Activated CD4-positive, alpha-beta memory T cell treated with anti-CD3 and anti-CD28 coated beads for 36 hours (primary cell): ENCODE measurements around the gene TEX53. TPM values are rescaled to one million over a fixed set of nuclear protein-coding genes. Genes with fewer than 3 reads are reported as not detected.

Experiments used
- CTCF ChIA-PET: fragments of 350-600 bp; sonication (Branson Sonifier 250); formaldehyde crosslinking; loops from one replicate; lab custom pipeline; 2021; ENCODE audit warnings: antibody characterized with exemption, inconsistent platforms; lab: Charles Lee
- POLR2A ChIA-PET: fragments of 350-600 bp; sonication (Branson Sonifier 250); formaldehyde crosslinking; loops from one replicate; lab custom pipeline; 2021; ENCODE audit warnings: antibody characterized with exemption; lab: Charles Lee
- DNase-seq: peaks from one replicate; pipeline ENCODE4 v3.0.0-alpha.2; 2020
- H3K27ac Mint-ChIP-seq: one replicate; pipeline ENCODE4 v1.8.0; 2021; ENCODE audit warnings: mixed read lengths
- H3K27me3 Mint-ChIP-seq: one replicate; pipeline ENCODE4 v1.8.0; 2021; ENCODE audit warnings: mixed read lengths
- H3K36me3 Mint-ChIP-seq: one replicate; pipeline ENCODE4 v1.8.0; 2021; ENCODE audit warnings: mixed read lengths
- H3K4me1 Mint-ChIP-seq: one replicate; pipeline ENCODE4 v1.8.0; 2021; ENCODE audit warnings: low read depth, mixed read lengths
- H3K4me3 Mint-ChIP-seq: one replicate; pipeline ENCODE4 v1.8.0; 2021; ENCODE audit warnings: mild to moderate bottlenecking, mixed read lengths
- H3K9me3 Mint-ChIP-seq: one replicate; pipeline ENCODE4 v1.8.0; 2021; ENCODE audit warnings: mixed read lengths
- intact Hi-C: fragments of 100-400 bp; cut with micrococcal nuclease; formaldehyde crosslinking; loops from one replicate; pipeline ENCODE4 v1.15.1; 2023
- total RNA-seq, 2 experiments: library from RNA; stranded (reverse); gene quantifications; one replicate each; pipeline ENCODE4 v1.2.3, GENCODE V29; 2021

TEX53 gene
- total RNA-seq, 2 experiments from 2014 or later, result not detected

- no peak for DNase-seq
- H3K27ac Mint-ChIP-seq, result no peak overlapping the region
- POLR2A ChIA-PET, result no interaction called here
- no peaks in the 10 kb centered on the region for H3K9me3 Mint-ChIP-seq
- intact Hi-C loops, result no loop called here
- H3K4me1 Mint-ChIP-seq, result peaks cover 5% of the 10 kb centered on the region
- peaks cover 30% of the 10 kb centered on the region for H3K36me3 Mint-ChIP-seq
- H3K27me3 Mint-ChIP-seq, result no peaks in the 10 kb centered on the region
- no peak overlapping the region for H3K4me3 Mint-ChIP-seq
- CTCF ChIA-PET, result interaction anchor here (0.9 to 1.5 kb wide), 3 partner anchors 15 to 233 kb away, joined by 3 to 5 read pairs (median 3); no protein-coding TSS in a partner anchor
Measured at GRCh38 chr9:114638404-114638803, 19.2 kb downstream of the TEX53 start.

DNA sequence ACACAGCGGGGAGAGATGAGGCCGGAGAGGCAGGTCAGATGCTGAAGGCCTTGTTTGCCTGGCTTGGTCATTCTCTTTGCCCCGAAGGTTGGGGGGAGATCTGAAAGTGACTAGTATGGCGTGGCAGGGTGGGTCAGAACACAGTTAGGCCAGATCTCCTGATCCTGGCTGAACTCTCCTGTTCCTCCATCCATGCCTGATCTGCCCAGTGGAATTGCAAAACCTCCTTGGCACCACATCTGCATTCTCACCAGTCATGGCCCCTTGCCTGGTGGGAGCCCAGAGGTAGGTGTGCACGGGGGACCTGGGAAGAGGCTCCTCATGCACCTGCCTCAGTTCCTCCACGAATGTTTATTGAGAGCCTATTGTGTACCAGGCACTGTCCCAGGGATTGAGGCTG, 23.2 kb downstream of the TEX53 start:
- intact Hi-C loops, result no loop called here
- peaks cover 25% of the 10 kb centered on the region for H3K36me3 Mint-ChIP-seq
- H3K27me3 Mint-ChIP-seq, result no peaks in the 10 kb centered on the region
- ChIA-PET CTCF (no interaction called here), POLR2A (no interaction called here)
- no peak overlapping the region for H3K27ac Mint-ChIP-seq
- DNase-seq, result no peak
- H3K4me3 Mint-ChIP-seq, result no peak overlapping the region
- H3K4me1 Mint-ChIP-seq, result no peaks in the 10 kb centered on the region
- H3K9me3 Mint-ChIP-seq, result no peaks in the 10 kb centered on the region

- H3K4me3 Mint-ChIP-seq, result no peak overlapping the region
- DNase-seq, result no peak
- ChIA-PET CTCF (interaction anchor here (0.6 kb wide), 1 partner anchor 11 kb away, joined by 3 read pairs; no protein-coding TSS in a partner anchor), POLR2A (no interaction called here)
- no peak overlapping the region for H3K27ac Mint-ChIP-seq
- no peaks in the 10 kb centered on the region for H3K27me3 Mint-ChIP-seq
- no peaks in the 10 kb centered on the region for H3K4me1 Mint-ChIP-seq
- no peaks in the 10 kb centered on the region for H3K9me3 Mint-ChIP-seq
- H3K36me3 Mint-ChIP-seq, result peaks cover 27% of the 10 kb centered on the region
- intact Hi-C loops, result no loop called here
Measured at GRCh38 chr9:114633438-114634089, 24.0 kb downstream of the TEX53 start.

- H3K27me3 Mint-ChIP-seq, result no peaks in the 10 kb centered on the region
- CTCF ChIA-PET, result no interaction called here
- POLR2A ChIA-PET, result no interaction called here
- intact Hi-C loops, result no loop called here
- no peaks in the 10 kb centered on the region for H3K4me1 Mint-ChIP-seq
- peaks cover 24% of the 10 kb centered on the region for H3K36me3 Mint-ChIP-seq
- H3K27ac Mint-ChIP-seq, result no peak overlapping the region
- DNase-seq, result no peak
- H3K9me3 Mint-ChIP-seq, result no peaks in the 10 kb centered on the region
- no peak overlapping the region for H3K4me3 Mint-ChIP-seq
Measured at GRCh38 chr9:114631166-114631565, 26.4 kb downstream of the TEX53 start.

DNA sequence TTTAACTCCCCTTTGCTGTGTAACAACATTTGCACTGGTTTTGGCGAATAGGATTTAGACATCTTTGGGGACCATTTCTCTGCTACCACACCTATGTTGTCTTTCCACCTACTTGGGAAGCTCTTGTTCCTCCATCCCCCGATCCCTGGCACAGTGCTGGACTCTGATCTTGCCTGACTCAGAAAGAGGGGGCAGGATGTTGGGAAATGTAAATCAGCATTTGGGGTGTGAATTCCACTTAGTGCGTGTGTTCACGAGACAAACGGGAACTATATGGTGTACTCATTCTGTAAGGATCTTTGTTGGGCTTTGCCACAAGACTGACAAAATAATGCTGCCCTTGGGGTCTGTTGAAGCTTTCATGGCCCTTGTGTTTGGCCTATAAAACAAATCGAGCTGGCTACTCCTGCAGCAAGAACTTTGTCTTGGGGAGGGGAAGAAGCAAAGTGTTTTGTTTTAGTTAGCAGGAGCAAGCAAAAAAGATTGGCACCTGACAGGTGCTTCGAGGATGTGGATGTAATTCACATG, 28.0 kb downstream of the TEX53 start:
- peaks cover 23% of the 10 kb centered on the region for H3K36me3 Mint-ChIP-seq
- no peaks in the 10 kb centered on the region for H3K27me3 Mint-ChIP-seq
- H3K4me3 Mint-ChIP-seq, result no peak overlapping the region
- no peak overlapping the region for H3K27ac Mint-ChIP-seq
- CTCF ChIA-PET, result interaction anchor here (3.7 kb wide), 1 partner anchor 24 kb away, joined by 12 read pairs; no protein-coding TSS in a partner anchor
- DNase-seq, result no peak
- H3K9me3 Mint-ChIP-seq, result no peaks in the 10 kb centered on the region
- POLR2A ChIA-PET, result no interaction called here
- H3K4me1 Mint-ChIP-seq, result no peaks in the 10 kb centered on the region
- intact Hi-C loops, result no loop called here

DNA sequence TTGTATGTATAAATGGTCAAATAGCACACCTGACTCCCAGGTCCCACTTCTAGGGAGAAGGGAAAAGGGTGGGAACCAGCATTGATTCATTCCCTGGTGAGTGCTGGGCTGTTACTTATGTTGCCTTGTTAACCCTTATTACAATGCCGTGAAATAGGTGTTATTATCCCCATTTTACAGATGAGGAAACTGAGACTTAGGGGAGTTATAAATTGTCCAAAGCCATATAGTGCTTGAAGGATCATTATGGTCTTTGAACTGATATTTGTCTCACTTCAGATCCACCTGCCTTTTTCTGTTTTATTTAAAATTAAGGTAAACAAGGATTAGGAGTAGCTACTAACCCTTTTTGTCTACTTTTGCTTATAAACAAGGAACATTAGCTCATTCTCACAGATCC, 30.1 kb downstream of the TEX53 start:
- no peak overlapping the region for H3K4me3 Mint-ChIP-seq
- H3K36me3 Mint-ChIP-seq, result peaks cover 24% of the 10 kb centered on the region
- no peak overlapping the region for H3K27ac Mint-ChIP-seq
- intact Hi-C loops, result no loop called here
- H3K4me1 Mint-ChIP-seq, result no peaks in the 10 kb centered on the region
- DNase-seq, result no peak
- H3K27me3 Mint-ChIP-seq, result no peaks in the 10 kb centered on the region
- POLR2A ChIA-PET, result no interaction called here
- CTCF ChIA-PET, result interaction anchor here (3.7 kb wide), 1 partner anchor 26 kb away, joined by 12 read pairs; no protein-coding TSS in a partner anchor
- no peaks in the 10 kb centered on the region for H3K9me3 Mint-ChIP-seq

GRCh38 chr9:114626415-114627020, 31.1 kb downstream of the TEX53 start:
- Mint-ChIP-seq H3K36me3 (peaks cover 30% of the 10 kb centered on the region), H3K27me3 (no peaks in the 10 kb centered on the region), H3K4me1 (peaks cover 3% of the 10 kb centered on the region), H3K4me3 (no peak overlapping the region), H3K27ac (no peak overlapping the region), H3K9me3 (no peaks in the 10 kb centered on the region)
- DNase-seq, result no peak
- CTCF ChIA-PET, result interaction anchor here (3.7 kb wide), 1 partner anchor 27 kb away, joined by 12 read pairs; no protein-coding TSS in a partner anchor
- POLR2A ChIA-PET, result no interaction called here
- intact Hi-C loops, result no loop called here

DNA sequence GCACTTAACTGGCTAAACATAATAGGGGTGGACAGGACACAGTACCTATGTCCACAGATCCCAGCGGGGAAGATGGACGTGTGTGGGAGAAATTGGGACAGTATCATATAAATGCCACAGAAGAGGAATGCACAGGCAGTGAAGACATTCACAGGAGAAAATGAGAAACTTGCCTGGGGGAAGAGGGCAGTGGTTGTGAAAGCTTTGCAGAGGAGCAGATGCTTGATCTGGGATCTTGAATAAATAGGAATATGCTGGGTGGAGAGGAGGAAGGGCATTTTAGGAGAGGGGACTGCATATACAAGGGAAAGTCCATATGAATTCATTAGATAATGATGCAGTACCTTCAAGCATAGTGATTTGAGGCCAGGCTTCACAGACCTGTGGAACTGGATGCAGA, 32.9 kb downstream of the TEX53 start:
- H3K4me1 Mint-ChIP-seq, result peaks cover 5% of the 10 kb centered on the region
- ChIA-PET POLR2A (interaction anchor here (1.0 kb wide), 1 partner anchor 37 kb away, joined by 3 read pairs; the partner anchor contains the start of gene ATP6V1G1), CTCF (interaction anchor here (1.2 kb wide), 1 partner anchor 29 kb away, joined by 4 read pairs; no protein-coding TSS in a partner anchor)
- H3K36me3 Mint-ChIP-seq, result peaks cover 29% of the 10 kb centered on the region
- H3K27me3 Mint-ChIP-seq, result no peaks in the 10 kb centered on the region
- no peak for DNase-seq
- H3K27ac Mint-ChIP-seq, result no peak overlapping the region
- H3K9me3 Mint-ChIP-seq, result no peaks in the 10 kb centered on the region
- intact Hi-C loops, result no loop called here
- H3K4me3 Mint-ChIP-seq, result no peak overlapping the region

- peaks cover 10% of the 10 kb centered on the region for H3K4me1 Mint-ChIP-seq
- H3K27ac Mint-ChIP-seq, result no peak overlapping the region
- ChIA-PET POLR2A (no interaction called here), CTCF (interaction anchor here (1.1 kb wide), 1 partner anchor 216 kb away, joined by 3 read pairs; no protein-coding TSS in a partner anchor)
- intact Hi-C loops, result no loop called here
- no peaks in the 10 kb centered on the region for H3K9me3 Mint-ChIP-seq
- DNase-seq, result no peak
- H3K4me3 Mint-ChIP-seq, result no peak overlapping the region
- H3K27me3 Mint-ChIP-seq, result no peaks in the 10 kb centered on the region
- peaks cover 25% of the 10 kb centered on the region for H3K36me3 Mint-ChIP-seq
Measured at GRCh38 chr9:114621975-114622609, 35.5 kb downstream of the TEX53 start.

DNA sequence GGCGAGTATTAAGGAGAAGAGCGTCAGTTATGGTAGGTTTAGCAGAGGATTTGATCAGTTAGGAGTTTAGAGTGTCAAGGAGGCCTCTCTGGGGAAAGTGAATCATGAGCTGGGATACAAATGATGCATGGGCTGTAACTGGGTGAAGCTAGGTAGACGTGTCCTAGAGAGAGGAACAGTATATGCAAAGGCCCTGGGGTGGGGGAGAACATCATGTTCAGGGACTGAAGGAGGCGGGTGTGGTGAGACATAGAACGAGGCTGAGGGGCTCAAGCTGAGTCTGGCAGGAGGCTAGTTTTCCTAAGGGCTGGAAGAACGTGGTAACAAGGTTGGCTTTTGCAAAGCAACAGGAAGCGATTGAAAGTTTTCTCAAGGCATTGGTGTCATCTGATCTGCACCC, 36.0 kb downstream of the TEX53 start:
- no peak overlapping the region for H3K27ac Mint-ChIP-seq
- no peaks in the 10 kb centered on the region for H3K27me3 Mint-ChIP-seq
- peaks cover 25% of the 10 kb centered on the region for H3K36me3 Mint-ChIP-seq
- ChIA-PET CTCF (interaction anchor here (1.1 to 1.3 kb wide), 2 partner anchors 30 to 216 kb away, joined by 3 read pairs; no protein-coding TSS in a partner anchor), POLR2A (no interaction called here)
- DNase-seq, result no peak
- no peaks in the 10 kb centered on the region for H3K9me3 Mint-ChIP-seq
- H3K4me3 Mint-ChIP-seq, result no peak overlapping the region
- intact Hi-C loops, result no loop called here
- H3K4me1 Mint-ChIP-seq, result peaks cover 14% of the 10 kb centered on the region

DNA sequence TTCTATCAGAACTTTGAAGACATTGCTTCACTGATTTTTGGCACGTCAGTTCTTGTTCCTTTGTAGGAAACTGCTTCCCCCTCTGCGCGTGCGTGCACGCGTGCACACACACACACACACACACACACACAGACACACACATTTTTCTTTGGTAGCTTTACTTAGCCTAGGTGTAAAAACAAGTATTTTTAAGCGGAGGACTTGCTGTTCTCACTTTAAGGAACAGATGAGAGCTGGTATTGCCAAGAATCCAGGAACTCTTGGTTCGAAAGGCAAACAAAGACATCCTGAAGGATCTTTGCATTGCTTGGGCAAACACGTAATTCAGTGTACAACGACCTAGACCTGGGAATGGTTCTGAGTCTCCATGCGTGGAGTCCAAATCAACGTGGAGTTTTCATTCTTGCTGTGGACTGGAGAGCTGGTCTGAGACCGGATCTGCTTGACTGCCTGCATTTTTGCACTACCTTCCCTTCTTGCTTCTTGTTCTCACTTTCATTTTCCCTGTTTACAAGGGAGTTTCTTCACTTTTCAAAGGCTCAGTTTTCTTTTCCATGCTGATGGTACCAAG, 38.3 kb downstream of the TEX53 start:
- peaks cover 27% of the 10 kb centered on the region for H3K36me3 Mint-ChIP-seq
- peaks cover 22% of the 10 kb centered on the region for H3K4me1 Mint-ChIP-seq
- peak overlapping the region; percentile 41 for H3K4me3 Mint-ChIP-seq
- H3K9me3 Mint-ChIP-seq, result no peaks in the 10 kb centered on the region
- DNase-seq, result no peak
- intact Hi-C loops, result no loop called here
- ChIA-PET CTCF (no interaction called here), POLR2A (interaction anchor here (1.9 kb wide), 1 partner anchor 11 kb away, joined by 5 read pairs; no protein-coding TSS in a partner anchor)
- H3K27ac Mint-ChIP-seq, result peak overlapping the region; percentile 64
- no peaks in the 10 kb centered on the region for H3K27me3 Mint-ChIP-seq
